ENCODE data around the gene PRKG1. TPM values are rescaled to one million over a fixed set of nuclear protein-coding genes. Genes with fewer than 3 reads are reported as not detected.

The PRKG1 gene
- total RNA-seq, 1 donor from 2014 or later, result 22.8 TPM

DNA sequence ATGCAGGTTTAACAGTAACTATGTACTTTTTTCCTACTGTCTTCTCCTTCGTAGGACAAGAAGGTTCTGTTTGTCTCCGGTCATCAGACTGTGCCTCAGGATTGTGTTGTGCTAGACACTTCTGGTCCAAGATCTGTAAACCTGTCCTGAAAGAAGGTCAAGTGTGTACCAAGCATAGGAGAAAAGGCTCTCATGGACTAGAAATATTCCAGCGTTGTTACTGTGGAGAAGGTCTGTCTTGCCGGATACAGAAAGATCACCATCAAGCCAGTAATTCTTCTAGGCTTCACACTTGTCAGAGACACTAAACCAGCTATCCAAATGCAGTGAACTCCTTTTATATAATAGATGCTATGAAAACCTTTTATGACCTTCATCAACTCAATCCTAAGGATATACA is 1242.2 kb downstream of the PRKG1 start:
- H3K4me1 Mint-ChIP-seq (ENCODE audit: low read depth), result peaks cover 63% of the 10 kb centered on the region
- H3K9me3 Mint-ChIP-seq (ENCODE audit: low read depth), result no peaks in the 10 kb centered on the region
- TF ChIP-seq, protein P1, sequence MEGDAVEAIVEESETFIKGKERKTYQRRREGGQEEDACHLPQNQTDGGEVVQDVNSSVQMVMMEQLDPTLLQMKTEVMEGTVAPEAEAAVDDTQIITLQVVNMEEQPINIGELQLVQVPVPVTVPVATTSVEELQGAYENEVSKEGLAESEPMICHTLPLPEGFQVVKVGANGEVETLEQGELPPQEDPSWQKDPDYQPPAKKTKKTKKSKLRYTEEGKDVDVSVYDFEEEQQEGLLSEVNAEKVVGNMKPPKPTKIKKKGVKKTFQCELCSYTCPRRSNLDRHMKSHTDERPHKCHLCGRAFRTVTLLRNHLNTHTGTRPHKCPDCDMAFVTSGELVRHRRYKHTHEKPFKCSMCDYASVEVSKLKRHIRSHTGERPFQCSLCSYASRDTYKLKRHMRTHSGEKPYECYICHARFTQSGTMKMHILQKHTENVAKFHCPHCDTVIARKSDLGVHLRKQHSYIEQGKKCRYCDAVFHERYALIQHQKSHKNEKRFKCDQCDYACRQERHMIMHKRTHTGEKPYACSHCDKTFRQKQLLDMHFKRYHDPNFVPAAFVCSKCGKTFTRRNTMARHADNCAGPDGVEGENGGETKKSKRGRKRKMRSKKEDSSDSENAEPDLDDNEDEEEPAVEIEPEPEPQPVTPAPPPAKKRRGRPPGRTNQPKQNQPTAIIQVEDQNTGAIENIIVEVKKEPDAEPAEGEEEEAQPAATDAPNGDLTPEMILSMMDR (IDR thresholded peaks at IDR 0.05), result no peak
- peak overlapping the region; percentile 60 for H3K27ac Mint-ChIP-seq (ENCODE audit: unreplicated experiment)
- H3K36me3 Mint-ChIP-seq (ENCODE audit: low read depth), result peaks cover 2% of the 10 kb centered on the region
- peak overlapping the region; percentile 98 for H3K4me3 Mint-ChIP-seq (ENCODE audit: unreplicated experiment)
- H3K27me3 Mint-ChIP-seq (ENCODE audit: low read depth), result no peaks in the 10 kb centered on the region
- DNase-seq (ENCODE audit: low spot score), result no peak

DNA sequence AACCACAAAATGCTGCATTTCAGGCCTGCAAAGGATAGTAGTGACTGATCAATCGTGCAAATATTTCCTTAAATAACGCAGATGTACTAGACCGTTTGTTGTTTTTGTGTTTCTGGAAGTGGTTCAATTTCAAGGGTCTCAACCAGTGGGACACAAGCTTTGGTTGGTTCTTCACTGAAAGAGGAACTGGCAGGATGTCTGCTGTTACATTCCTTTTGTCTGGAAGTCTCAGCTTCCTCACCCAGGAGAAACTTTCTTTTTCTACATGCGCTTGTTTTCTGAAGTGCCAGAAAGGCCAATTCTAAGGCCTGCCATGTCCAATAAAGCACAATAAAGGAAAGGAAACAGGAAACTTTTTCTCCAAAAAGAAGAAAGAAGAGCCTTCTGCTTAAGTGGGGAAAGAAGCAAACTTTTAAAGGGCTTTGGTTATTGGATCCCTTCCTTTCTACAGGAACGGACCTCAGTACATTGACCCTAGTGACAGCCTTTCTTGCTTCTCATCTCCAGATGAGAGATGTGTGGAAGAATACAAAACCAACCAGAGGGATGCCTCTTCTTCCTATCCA is 1243.9 kb downstream of the PRKG1 start:
- H3K9me3 Mint-ChIP-seq (ENCODE audit: low read depth), result peaks cover 3% of the 10 kb centered on the region
- H3K4me1 Mint-ChIP-seq (ENCODE audit: low read depth), result peaks cover 64% of the 10 kb centered on the region
- TF ChIP-seq, protein P1 (IDR thresholded peaks at IDR 0.05), result no peak
- H3K4me3 Mint-ChIP-seq (ENCODE audit: unreplicated experiment), result peak overlapping the region; percentile 45
- no peaks in the 10 kb centered on the region for H3K27me3 Mint-ChIP-seq (ENCODE audit: low read depth)
- no peak for DNase-seq (ENCODE audit: low spot score)
- H3K27ac Mint-ChIP-seq (ENCODE audit: unreplicated experiment), result peak overlapping the region; percentile 93
- H3K36me3 Mint-ChIP-seq (ENCODE audit: low read depth), result peaks cover 2% of the 10 kb centered on the region

DNA sequence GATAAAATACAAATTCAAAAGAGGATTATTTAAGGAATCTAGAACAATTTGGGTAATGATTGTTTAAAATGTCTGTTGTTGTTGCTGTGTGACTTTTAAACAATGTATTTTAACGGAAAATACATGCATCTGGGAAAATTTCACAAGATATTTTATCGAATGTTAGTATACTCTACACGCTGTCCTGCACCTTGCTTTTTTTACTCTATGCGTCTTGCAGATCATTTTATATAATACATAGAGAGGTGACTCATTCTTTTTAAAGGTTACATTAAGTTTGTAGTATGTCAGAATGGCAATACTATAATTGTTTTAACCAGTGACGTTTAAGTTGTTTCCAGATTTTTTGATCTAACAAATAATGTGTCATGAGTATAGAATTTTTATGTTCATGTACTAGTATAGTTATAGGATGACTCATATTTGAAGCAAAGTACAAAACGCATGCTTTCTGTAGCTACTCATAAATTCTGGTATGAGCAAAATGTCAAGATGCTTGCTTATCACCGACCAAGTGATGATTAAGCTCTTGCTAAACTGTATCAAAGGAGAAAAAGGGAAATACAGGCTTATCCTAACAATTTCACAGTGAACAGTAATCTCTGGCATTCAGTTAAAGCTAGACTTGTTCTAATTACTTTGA is 1244.7 kb downstream of the PRKG1 start:
- Mint-ChIP-seq H3K36me3 (ENCODE audit: low read depth) (peaks cover 2% of the 10 kb centered on the region), H3K4me1 (ENCODE audit: low read depth) (peaks cover 62% of the 10 kb centered on the region), H3K9me3 (ENCODE audit: low read depth) (peaks cover 3% of the 10 kb centered on the region), H3K27ac (ENCODE audit: unreplicated experiment) (peak overlapping the region; percentile 93), H3K27me3 (ENCODE audit: low read depth) (no peaks in the 10 kb centered on the region), H3K4me3 (ENCODE audit: unreplicated experiment) (peak overlapping the region; percentile 40)
- TF ChIP-seq, protein P1 (IDR thresholded peaks at IDR 0.05), result no peak
- DNase-seq (ENCODE audit: low spot score), result no peak

DNA sequence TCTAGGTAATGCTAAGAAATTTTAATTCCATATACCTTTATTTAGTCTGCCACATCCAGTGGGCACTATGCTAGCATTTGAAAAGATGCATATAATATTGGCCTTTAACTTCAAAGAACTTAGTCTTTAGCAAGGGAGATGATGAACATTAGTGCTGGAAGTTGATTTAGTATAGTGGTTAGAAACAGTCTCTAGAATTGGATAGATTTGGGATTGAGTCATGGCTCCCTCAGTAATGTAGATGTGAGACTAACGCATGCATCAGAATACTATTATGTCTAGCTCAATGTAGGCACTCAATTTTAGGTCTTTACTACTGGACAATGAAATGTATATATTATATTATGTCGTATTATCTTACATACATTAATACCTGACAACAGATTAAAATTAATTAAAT is 1245.6 kb downstream of the PRKG1 start:
- peaks cover 3% of the 10 kb centered on the region for H3K9me3 Mint-ChIP-seq (ENCODE audit: low read depth)
- H3K4me1 Mint-ChIP-seq (ENCODE audit: low read depth), result peaks cover 56% of the 10 kb centered on the region
- DNase-seq (ENCODE audit: low spot score), result no peak
- TF ChIP-seq, protein P1 (IDR thresholded peaks at IDR 0.05), result no peak
- H3K4me3 Mint-ChIP-seq (ENCODE audit: unreplicated experiment), result no peak overlapping the region
- peaks cover 2% of the 10 kb centered on the region for H3K36me3 Mint-ChIP-seq (ENCODE audit: low read depth)
- H3K27me3 Mint-ChIP-seq (ENCODE audit: low read depth), result no peaks in the 10 kb centered on the region
- peak overlapping the region; percentile 18 for H3K27ac Mint-ChIP-seq (ENCODE audit: unreplicated experiment)

DNA sequence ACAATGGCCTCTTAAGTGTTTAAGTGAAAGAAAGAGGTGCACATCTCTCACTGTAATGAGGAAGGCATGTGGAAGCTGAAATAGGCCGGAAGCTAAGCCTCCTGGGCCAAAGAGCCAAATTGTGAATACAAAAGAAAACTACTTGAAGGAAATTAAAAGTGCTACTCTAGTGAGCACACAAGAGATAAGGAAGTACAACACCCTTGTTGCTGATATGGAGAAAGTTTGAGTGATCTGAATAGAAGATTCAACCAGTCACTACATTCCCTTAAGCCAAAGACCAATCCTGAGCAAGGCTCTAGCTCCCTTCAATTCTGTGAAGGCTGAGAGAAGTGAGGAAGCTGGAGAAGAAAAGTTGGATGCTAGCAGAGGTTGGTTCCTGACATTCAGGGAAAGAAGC is 1248.0 kb downstream of the PRKG1 start:
- TF ChIP-seq, protein P1 (IDR thresholded peaks at IDR 0.05), result no peak
- H3K9me3 Mint-ChIP-seq (ENCODE audit: low read depth), result peaks cover 3% of the 10 kb centered on the region
- peaks cover under 1% of the 10 kb centered on the region for H3K36me3 Mint-ChIP-seq (ENCODE audit: low read depth)
- no peak overlapping the region for H3K4me3 Mint-ChIP-seq (ENCODE audit: unreplicated experiment)
- no peak for DNase-seq (ENCODE audit: low spot score)
- H3K4me1 Mint-ChIP-seq (ENCODE audit: low read depth), result peaks cover 42% of the 10 kb centered on the region
- H3K27ac Mint-ChIP-seq (ENCODE audit: unreplicated experiment), result no peak overlapping the region
- no peaks in the 10 kb centered on the region for H3K27me3 Mint-ChIP-seq (ENCODE audit: low read depth)

Data from chondrocyte (in vitro differentiated cells).